Stimulated activated naive CD4-positive, alpha-beta T cell treated with Interleukin-2 at 50 U/mL for 16 hours (primary cell): ENCODE results near the gene PPARG.

Experiments used
- DNase-seq: peaks from one replicate; lab custom pipeline; 2025; lab: John Stamatoyannopoulos, UW

Gene PPARG

DNA sequence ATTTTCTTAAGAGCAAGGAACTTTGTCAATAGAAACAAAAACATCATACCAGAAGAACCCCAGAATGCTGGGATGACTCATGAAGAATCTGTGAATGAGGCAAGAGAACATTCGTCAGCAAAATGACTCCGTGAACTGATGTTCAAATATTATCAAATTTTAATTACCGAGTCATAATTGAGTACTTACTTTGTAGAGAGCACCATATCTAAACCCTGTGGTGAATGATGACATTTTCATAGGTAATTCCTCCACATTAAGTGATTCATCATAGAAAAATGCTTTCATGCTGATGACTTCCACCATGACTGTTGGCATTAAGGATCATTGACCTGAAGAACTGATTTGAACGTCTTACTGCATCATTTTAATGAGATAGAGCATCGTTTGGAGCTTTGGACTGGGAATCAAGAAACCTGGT lies 56.3 kb downstream of the PPARG start:
- DNase-seq: no peak

- no peak for DNase-seq
Measured at GRCh38 chr3:12345584-12346494, 57.0 kb downstream of the PPARG start.

DNA sequence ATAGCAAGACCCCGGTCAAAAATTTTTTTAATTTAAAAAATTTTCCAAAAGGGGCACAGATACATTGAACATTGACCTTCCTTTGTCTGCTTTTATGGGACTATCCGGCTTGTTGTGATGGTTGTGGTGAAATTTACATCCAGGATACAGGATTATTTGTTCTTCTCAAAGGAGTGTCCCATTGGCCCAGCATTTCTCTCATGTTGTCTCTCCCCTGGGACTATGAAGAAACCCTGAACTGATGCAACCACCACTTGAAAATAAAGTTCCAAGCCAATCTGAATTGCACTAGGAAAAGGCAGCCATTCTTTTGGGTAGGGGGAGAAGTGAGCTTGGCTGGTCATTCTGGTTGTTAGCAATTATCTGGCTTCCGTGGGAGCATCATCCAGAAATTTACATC lies 58.4 kb downstream of the PPARG start:
- no peak for DNase-seq

GRCh38 chr3:12349895-12350811 lies 61.3 kb downstream of the PPARG start:
- DNase-seq: no peak

DNA sequence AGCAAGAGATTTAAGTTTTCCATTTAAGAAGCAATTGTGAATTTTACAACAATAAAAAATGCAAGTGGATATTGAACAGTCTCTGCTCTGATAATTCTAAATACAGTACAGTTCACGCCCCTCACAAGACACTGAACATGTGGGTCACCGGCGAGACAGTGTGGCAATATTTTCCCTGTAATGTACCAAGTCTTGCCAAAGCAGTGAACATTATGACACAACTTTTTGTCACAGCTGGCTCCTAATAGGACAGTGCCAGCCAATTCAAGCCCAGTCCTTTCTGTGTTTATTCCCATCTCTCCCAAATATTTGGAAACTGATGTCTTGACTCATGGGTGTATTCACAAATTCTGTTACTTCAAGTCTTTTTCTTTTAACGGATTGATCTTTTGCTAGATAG lies 62.3 kb downstream of the PPARG start:
- DNase-seq: no peak

- DNase-seq: no peak
Measured at GRCh38 chr3:12352253-12352652, 63.4 kb downstream of the PPARG start.

DNA sequence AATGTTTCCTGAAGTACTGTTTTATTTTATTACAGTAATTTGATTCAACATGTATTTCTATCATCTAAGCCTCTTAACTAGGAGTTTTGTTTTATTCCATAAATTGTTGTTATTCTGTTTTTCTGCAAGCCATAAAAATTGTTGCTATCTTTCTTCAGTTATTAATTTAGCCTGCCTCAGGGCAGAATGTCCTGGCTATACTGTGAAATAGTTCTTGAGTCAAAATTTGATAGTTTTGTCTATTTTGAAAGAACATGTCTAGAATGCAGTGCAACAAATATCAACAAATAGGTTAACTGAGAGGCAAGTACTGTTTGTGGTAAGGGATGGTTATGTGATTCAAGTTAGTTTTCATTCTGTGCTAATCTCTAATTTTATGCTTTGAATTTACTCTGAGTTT lies 63.9 kb downstream of the PPARG start:
- no peak for DNase-seq

GRCh38 chr3:12353796-12354525 lies 65.1 kb downstream of the PPARG start:
- DNase-seq: no peak

- DNase-seq: no peak
Measured at GRCh38 chr3:12356175-12356574, 67.3 kb downstream of the PPARG start.

GRCh38 chr3:12356996-12357395 lies 68.1 kb downstream of the PPARG start:
- no peak for DNase-seq

DNA sequence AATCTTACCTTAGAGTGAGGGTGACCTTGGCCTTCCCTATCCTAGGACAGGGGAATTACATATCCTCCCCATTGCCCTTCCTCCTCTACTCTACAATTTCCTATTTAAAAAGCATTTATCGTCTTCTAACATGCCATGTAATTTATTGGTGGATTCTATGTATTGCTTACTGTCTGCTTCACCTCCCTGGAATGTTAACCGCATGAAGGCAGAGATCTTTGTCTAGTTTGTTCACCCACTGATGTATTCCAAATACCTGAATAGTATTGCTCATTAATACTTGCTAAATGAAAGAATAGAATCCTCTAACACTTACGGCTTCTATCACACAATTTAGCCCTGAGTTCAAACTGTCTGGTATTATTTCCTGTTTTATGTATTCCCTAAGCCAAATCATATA lies 68.6 kb downstream of the PPARG start:
- no peak for DNase-seq

DNA sequence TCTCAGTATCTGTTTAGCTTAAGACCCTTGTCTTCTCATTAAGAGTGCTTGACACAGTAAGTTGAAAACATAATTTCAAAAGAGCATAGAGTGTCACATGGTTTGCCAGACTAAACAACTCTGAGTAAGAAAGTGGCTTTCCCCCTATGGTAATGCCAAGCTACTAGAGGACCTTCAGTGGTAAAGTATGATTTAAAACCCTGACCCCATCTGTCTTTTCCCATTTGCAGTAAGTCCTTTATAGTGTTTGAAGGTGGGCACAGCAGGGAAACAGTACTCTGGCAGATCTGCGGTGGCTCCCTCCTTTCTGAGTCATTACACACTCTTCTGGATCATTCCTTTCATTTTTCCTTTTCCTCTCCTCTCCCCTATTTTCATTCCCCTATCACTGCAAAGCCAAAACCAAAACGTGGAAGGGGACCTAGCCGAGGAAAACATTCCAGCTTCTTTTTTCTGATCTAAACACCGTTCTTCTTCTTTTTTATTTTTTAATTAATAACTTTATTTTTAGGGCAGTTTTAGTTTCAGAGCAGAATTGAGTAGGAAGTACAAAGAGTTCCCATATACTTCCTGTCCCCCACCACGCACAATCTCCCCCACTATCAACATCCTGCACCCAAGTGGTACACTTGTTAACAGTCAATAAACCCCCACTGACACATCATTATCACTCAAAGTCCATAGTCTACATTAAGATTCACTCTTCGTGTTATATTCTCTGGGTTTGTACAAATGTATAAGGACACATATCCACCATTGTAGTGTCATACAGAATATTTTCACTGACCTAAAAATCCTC lies 74.7 kb downstream of the PPARG start:
- DNase-seq: no peak

- DNase-seq: no peak
Measured at GRCh38 chr3:12367346-12367745, 78.5 kb downstream of the PPARG start.

- no peak for DNase-seq
Measured at GRCh38 chr3:12369029-12369428, 80.2 kb downstream of the PPARG start.

DNA sequence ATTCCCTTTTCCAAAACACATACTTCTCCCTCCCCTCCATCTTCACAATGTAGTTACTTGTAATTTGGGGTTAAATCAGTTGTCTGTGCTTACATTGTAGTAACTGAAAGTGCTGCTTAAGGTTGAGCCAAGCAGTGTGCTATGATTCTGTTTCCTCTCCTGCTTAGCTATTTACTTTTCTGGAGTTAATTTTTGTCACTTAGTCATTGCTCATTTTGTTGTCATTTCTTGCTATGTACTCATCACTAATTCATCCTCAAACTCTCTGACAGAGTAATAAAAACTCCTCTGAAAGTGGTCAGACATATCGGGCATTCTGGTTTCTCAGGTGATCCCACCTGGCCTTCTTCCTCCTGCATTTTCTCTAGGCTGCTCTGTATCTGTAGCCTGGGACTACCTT lies 80.7 kb downstream of the PPARG start:
- DNase-seq: no peak

- DNase-seq: no peak
Measured at GRCh38 chr3:12370758-12371157, 81.9 kb downstream of the PPARG start.

- DNase-seq: no peak
Measured at GRCh38 chr3:12371525-12372140, 82.8 kb downstream of the PPARG start.

GRCh38 chr3:12372741-12373280 lies 83.9 kb downstream of the PPARG start:
- no peak for DNase-seq

GRCh38 chr3:12375572-12375971 lies 86.7 kb downstream of the PPARG start:
- no peak for DNase-seq

DNA sequence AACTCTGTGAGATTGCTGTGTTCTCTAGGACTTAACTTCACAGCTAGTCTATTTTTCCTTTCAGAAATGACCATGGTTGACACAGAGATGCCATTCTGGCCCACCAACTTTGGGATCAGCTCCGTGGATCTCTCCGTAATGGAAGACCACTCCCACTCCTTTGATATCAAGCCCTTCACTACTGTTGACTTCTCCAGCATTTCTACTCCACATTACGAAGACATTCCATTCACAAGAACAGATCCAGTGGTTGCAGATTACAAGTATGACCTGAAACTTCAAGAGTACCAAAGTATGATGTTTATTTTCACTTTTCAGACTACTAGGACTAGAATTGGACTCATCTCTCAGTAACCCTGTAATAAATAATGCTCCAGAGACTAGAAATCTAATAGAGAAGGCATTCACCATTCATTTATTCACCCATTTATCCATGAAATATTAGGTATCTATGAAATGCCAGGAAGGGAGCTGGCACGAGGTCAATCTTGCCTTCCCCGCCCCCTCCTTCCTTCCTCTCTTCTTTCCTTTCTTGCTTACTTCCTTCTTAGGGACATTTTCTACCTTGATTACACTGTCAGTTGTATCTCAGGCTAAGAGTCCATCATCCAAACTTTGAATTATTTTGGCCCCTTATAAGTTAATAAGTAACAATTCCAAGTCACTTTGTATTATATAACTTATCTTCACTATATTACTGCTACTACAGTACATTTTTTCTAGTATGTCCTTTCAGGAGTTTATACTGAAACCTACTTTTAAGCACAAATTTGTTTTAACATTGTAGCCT lies 91.0 kb downstream of the PPARG start:
- no peak for DNase-seq
